Umbilical cord (tissue), 2 donors: ENCODE data around the gene STAG2. TPM values are rescaled to one million over a fixed set of nuclear protein-coding genes. Genes with fewer than 3 reads are reported as not detected.

Source experiments
- DNase-seq: peaks from one replicate; pipeline ENCODE4 v3.0.0-alpha.2; 2015; ENCODE audit warnings: low spot score
- total RNA-seq: library from RNA; depleted of rRNA; stranded (reverse); fragments of >200 nt; gene quantifications from one replicate; pipeline ENCODE4 v1.2.3, GENCODE V29; 2014; ENCODE audit warnings: low replicate concordance; ENCODE audit not compliant: insufficient read depth

STAG2 gene
- total RNA-seq, 1 donor from 2014 or later, result 67.7 TPM

GRCh38 chrX:123975180-123975579 is 13.7 kb downstream of the STAG2 start:
- DNase-seq, result peak; percentile 1

- DNase-seq, result peak; percentile 32
These were observed 15.3 kb downstream of the STAG2 start for GRCh38 chrX:123976706-123977316.

GRCh38 chrX:123983240-123983639 is 21.7 kb downstream of the STAG2 start:
- no peak for DNase-seq

GRCh38 chrX:123986377-123986776 is 24.9 kb downstream of the STAG2 start:
- no peak for DNase-seq

GRCh38 chrX:123988423-123989111 is 27.1 kb downstream of the STAG2 start:
- no peak for DNase-seq

GRCh38 chrX:123989235-123989634 is 27.7 kb downstream of the STAG2 start:
- DNase-seq, result no peak

GRCh38 chrX:123990169-123990568 is 28.7 kb downstream of the STAG2 start:
- no peak for DNase-seq

- DNase-seq, result no peak
These were observed 29.1 kb downstream of the STAG2 start for GRCh38 chrX:123990602-123991001.

- DNase-seq, result no peak
These were observed 31.8 kb downstream of the STAG2 start for GRCh38 chrX:123993326-123993725.

- DNase-seq, result no peak
These were observed 32.6 kb downstream of the STAG2 start for GRCh38 chrX:123993904-123994635.

GRCh38 chrX:123994730-123995129 is 33.2 kb downstream of the STAG2 start:
- DNase-seq, result no peak

- no peak for DNase-seq
These were observed 40.1 kb downstream of the STAG2 start for GRCh38 chrX:124001581-124001980.

- DNase-seq, result no peak
These were observed 43.7 kb downstream of the STAG2 start for GRCh38 chrX:124005228-124005627.

- no peak for DNase-seq
These were observed 48.7 kb downstream of the STAG2 start for GRCh38 chrX:124010157-124010556.

GRCh38 chrX:124010566-124010965 is 49.1 kb downstream of the STAG2 start:
- no peak for DNase-seq

- DNase-seq, result no peak
These were observed 54.2 kb downstream of the STAG2 start for GRCh38 chrX:124015721-124016120.

GRCh38 chrX:124016825-124017224 is 55.3 kb downstream of the STAG2 start:
- no peak for DNase-seq

- peak; percentile 2 for DNase-seq
These were observed 56.5 kb downstream of the STAG2 start for GRCh38 chrX:124018023-124018422.

- DNase-seq, result no peak
These were observed 62.3 kb downstream of the STAG2 start for GRCh38 chrX:124023838-124024238.

- no peak for DNase-seq
These were observed 65.0 kb downstream of the STAG2 start for GRCh38 chrX:124026529-124026928.

GRCh38 chrX:124028182-124028581 is 66.7 kb downstream of the STAG2 start:
- no peak for DNase-seq

GRCh38 chrX:124030520-124030919 is 69.0 kb downstream of the STAG2 start:
- DNase-seq, result peak; percentile 6

- DNase-seq, result no peak
These were observed 72.3 kb downstream of the STAG2 start for GRCh38 chrX:124033821-124034220.
